C4-2B (cell line): ENCODE data around the gene JAKMIP1.

ENCODE experiments used
- ZFX ChIP-seq: fragments of 450-650 bp; IDR thresholded peaks from 2 replicates; pipeline ENCODE4 v1.6.1; 2017
- TF ChIP-seq, protein P1 (sequence below): fragments of 450-650 bp; conservative IDR thresholded peaks from 2 replicates; pipeline ENCODE4 v1.5.1; 2017; ENCODE audit warnings: mild to moderate bottlenecking

DNA sequence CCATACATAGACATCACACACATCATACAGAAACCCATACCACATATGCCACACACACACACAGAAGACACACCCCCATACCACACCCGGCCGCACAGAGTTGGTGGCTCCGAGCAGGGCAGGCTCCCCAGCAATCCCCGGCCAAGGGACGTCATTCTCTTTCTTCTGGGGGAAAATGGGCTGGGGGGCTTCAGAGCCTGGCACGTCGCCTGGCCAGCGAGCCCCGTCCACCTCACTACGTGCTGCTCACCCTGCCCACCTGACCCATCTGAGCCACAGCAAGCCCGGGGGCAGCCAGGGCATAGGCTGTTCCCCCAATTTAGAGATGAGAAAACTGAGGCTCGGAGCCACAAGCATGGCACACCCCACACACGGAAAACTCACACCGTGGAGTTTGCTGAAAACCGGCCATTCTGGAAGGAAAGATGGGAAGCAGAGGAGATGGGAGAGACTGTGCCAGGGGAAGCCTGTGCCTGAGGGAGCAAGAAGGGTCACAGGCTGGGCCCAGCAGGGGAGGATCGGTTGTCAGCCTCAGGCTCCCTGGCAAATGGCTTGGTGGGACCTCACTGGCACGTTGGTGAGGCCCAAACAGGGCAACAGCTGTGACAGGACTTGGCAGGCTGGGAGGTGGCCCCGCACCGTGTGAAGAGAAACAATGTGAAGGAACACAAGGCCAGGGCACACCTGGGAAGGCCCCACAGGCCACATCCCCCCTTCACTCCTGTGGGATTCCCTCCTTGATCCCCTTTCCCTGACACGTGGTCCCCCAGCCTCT lies 73.2 kb downstream of the JAKMIP1 start:
- TF ChIP-seq, protein P1, sequence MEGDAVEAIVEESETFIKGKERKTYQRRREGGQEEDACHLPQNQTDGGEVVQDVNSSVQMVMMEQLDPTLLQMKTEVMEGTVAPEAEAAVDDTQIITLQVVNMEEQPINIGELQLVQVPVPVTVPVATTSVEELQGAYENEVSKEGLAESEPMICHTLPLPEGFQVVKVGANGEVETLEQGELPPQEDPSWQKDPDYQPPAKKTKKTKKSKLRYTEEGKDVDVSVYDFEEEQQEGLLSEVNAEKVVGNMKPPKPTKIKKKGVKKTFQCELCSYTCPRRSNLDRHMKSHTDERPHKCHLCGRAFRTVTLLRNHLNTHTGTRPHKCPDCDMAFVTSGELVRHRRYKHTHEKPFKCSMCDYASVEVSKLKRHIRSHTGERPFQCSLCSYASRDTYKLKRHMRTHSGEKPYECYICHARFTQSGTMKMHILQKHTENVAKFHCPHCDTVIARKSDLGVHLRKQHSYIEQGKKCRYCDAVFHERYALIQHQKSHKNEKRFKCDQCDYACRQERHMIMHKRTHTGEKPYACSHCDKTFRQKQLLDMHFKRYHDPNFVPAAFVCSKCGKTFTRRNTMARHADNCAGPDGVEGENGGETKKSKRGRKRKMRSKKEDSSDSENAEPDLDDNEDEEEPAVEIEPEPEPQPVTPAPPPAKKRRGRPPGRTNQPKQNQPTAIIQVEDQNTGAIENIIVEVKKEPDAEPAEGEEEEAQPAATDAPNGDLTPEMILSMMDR: no peak
- no peak for TF ChIP-seq ZFX
